ENCODE data around the gene ADD2.

GRCh38 chr2:70725505-70725904 lies 42.5 kb downstream of the ADD2 start:
- TF ChIP-seq EZH2 (IDR thresholded peaks at IDR 0.05) (no peak), POLR2AphosphoS5 (IDR thresholded peaks at IDR 0.05; ENCODE audit: borderline replicate concordance, low read depth, low read length) (no peak)
